T1000 (cell line): ENCODE measurements around the gene PSMB1.
"Not testable (repeated sequence)": the region's sequence is repeated elsewhere in the genome, so short reads cannot be mapped to it uniquely, and the experiment has no call there.

ENCODE experiments used
- DNase-seq: peaks from one replicate; lab custom pipeline; 2025; ENCODE audit warnings: mixed read lengths; lab: John Stamatoyannopoulos, UW

Gene PSMB1

GRCh38 chr6:170502733-170503413 is 50.2 kb downstream of the PSMB1 start:
- not testable (repeated sequence) for DNase-seq

- not testable (repeated sequence) for DNase-seq
Measured at GRCh38 chr6:170502268-170502667, 50.8 kb downstream of the PSMB1 start.

- DNase-seq: no peak
Measured at GRCh38 chr6:170500955-170501590, 52.0 kb downstream of the PSMB1 start.

- no peak for DNase-seq
Measured at GRCh38 chr6:170497841-170498301, 55.2 kb downstream of the PSMB1 start.

GRCh38 chr6:170493354-170493753 is 59.8 kb downstream of the PSMB1 start:
- no peak for DNase-seq

GRCh38 chr6:170490259-170490658 is 62.8 kb downstream of the PSMB1 start:
- no peak for DNase-seq

GRCh38 chr6:170489836-170490235 is 63.3 kb downstream of the PSMB1 start:
- no peak for DNase-seq

- no peak for DNase-seq
Measured at GRCh38 chr6:170487707-170488329, 65.3 kb downstream of the PSMB1 start.

- no peak for DNase-seq
Measured at GRCh38 chr6:170485159-170485558, 67.9 kb downstream of the PSMB1 start.
